SK-N-SH (cell line): Measurements from ENCODE around the gene DCTD.

Experiments
- SIN3A ChIP-seq: IDR thresholded peaks from 2 replicates; pipeline ENCODE4 v1.6.1; 2012; ENCODE audit warnings: low read depth, mild to moderate bottlenecking, low read length, moderate library complexity, borderline replicate concordance
- SMC3 ChIP-seq: IDR thresholded peaks from 2 replicates; pipeline ENCODE4 v1.6.1; 2012; ENCODE audit warnings: low read depth, low read length, improper control_type of control experiment
- TF ChIP-seq, protein P1 (sequence below): IDR thresholded peaks from 2 replicates; pipeline ENCODE4 v1.4.0; 2012; ENCODE audit warnings: low read depth, borderline replicate concordance
- TF ChIP-seq, protein P2 (sequence below): IDR thresholded peaks from 2 replicates; pipeline ENCODE4; 2012
- TF ChIP-seq, protein P3 (sequence below): fragments of 150-350 bp; IDR thresholded peaks from 2 replicates; pipeline ENCODE4 v1.6.1; 2017; ENCODE audit warnings: antibody characterized with exemption, low read length, low read depth, borderline replicate concordance

DNA sequence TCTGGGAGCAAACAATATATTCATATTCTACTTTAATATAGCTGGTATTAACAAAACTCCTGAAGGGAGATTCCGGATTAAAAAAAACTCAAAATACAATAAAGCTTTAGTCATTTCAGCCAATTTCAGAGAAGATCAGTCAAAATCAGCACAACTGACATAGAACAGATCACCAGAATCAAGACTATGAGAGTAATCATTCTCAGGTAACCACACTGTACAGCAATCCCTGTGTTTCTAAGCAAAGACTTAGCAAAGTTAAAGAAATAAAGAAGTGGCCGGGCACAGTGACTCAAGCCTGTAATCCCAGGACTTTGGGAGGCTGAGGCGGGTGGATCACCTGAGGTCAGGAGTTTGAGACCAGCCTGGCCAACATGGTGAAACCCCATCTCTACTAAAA is 9.1 kb downstream of the DCTD start:
- TF ChIP-seq, protein P1, sequence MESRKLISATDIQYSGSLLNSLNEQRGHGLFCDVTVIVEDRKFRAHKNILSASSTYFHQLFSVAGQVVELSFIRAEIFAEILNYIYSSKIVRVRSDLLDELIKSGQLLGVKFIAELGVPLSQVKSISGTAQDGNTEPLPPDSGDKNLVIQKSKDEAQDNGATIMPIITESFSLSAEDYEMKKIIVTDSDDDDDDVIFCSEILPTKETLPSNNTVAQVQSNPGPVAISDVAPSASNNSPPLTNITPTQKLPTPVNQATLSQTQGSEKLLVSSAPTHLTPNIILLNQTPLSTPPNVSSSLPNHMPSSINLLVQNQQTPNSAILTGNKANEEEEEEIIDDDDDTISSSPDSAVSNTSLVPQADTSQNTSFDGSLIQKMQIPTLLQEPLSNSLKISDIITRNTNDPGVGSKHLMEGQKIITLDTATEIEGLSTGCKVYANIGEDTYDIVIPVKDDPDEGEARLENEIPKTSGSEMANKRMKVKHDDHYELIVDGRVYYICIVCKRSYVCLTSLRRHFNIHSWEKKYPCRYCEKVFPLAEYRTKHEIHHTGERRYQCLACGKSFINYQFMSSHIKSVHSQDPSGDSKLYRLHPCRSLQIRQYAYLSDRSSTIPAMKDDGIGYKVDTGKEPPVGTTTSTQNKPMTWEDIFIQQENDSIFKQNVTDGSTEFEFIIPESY = no peak
- TF ChIP-seq SIN3A (no peak), SMC3 (no peak)
- TF ChIP-seq, protein P2, sequence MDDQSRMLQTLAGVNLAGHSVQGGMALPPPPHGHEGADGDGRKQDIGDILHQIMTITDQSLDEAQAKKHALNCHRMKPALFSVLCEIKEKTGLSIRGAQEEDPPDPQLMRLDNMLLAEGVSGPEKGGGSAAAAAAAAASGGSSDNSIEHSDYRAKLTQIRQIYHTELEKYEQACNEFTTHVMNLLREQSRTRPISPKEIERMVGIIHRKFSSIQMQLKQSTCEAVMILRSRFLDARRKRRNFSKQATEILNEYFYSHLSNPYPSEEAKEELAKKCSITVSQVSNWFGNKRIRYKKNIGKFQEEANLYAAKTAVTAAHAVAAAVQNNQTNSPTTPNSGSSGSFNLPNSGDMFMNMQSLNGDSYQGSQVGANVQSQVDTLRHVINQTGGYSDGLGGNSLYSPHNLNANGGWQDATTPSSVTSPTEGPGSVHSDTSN = no peak
- TF ChIP-seq, protein P3, sequence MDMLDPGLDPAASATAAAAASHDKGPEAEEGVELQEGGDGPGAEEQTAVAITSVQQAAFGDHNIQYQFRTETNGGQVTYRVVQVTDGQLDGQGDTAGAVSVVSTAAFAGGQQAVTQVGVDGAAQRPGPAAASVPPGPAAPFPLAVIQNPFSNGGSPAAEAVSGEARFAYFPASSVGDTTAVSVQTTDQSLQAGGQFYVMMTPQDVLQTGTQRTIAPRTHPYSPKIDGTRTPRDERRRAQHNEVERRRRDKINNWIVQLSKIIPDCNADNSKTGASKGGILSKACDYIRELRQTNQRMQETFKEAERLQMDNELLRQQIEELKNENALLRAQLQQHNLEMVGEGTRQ = no peak
